ENCODE measurements around the gene MSMB.

The MSMB gene

GRCh38 chr10:46031648-46032532, 14.2 kb downstream of the MSMB start:
- DNase-seq: no peak

- peak; percentile 97 for DNase-seq
These were observed 15.8 kb downstream of the MSMB start, which contains the start of gene NCOA4 for GRCh38 chr10:46030091-46030937. Gene NCOA4 (minus strand): TSS chr10:46030623. CDS start chr10:46016680, 13,943 bp downstream.

DNA sequence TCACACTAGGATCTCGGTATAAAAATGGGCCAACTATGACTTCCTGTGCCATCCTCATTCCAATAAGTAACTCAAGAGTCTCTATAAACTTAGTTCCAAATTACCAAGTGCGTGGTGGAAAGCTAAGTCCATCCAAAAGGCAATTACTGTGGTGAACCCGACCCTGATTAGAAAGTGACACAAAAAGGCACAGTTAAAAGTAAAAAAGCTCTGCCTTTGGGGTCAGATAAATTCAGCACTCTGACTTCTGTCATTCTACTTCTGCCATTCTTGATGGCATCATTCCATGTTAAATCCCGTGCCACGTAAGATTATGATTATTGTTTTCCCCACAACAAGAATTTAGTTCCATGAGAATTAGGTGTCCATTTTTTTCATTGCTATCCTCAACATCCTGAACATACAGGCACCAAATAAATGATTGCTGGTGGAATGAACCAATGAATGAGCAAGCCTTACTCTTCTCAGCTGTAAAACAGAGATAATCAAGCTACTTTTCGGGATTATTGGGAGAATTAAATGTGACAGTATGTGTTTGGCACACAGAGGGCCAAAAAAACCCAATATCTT, 16.5 kb downstream of the MSMB start:
- no peak for DNase-seq

- DNase-seq: peak; percentile 72
These were observed 17.2 kb downstream of the MSMB start for GRCh38 chr10:46028584-46029460.

DNA sequence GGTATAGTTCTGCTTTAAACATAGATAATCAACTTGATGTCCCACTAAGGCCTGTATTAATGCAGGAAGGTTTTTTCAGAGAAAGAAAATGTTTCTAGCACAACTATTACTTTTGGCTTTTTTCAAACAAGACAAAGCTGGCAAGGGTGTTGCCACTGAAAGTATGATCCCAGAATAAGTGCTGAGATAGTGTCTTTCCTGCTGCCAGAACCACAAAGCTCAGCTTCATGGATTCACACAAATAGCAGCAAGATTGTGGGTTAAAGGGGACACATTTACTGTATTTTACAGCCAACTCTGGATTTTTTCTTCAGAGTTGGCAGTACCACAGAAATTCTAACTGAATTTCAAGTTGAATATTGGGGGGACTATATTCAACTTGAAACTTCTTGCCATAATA, 20.0 kb downstream of the MSMB start:
- no peak for DNase-seq

DNA sequence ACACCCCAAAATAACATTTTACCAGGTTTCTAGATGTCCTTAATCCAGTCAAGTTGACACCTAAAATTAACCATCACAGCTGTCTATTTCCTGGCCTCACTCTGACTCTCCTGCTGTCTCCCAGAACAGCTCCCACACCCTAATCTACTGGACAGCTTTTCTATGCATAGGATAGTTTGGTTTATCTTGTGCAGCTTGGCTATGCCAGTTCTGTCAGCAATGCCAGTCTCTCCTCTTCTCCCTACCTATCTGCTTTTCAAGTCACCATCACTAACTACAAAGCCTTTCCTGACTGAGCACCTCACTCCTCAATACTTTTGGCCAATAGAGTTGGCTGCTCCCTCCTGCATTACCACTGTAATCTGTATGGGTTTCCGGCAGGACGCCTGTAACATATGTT, 20.7 kb downstream of the MSMB start:
- no peak for DNase-seq

DNA sequence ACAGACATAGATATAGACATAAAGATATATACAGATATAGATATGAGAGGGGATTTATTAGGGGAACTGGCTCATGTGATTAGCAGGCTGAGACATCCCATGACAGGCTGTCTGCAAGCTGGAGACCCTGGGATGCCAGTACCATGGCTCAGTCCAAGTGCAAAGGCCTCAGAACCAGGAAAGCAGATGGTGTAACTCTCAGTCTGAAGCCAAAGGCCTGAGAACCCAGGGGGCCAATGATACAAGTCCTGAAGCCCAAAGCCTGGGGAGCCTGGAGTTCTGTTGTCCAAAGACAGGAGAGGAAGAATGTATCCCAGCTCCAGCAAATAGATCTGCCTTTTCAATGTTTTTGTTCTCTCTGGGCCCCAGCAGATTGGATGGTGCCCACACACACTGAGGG, 21.1 kb downstream of the MSMB start:
- DNase-seq: no peak

- DNase-seq: peak; percentile 85
These were observed 22.9 kb downstream of the MSMB start for GRCh38 chr10:46022978-46023702.

DNA sequence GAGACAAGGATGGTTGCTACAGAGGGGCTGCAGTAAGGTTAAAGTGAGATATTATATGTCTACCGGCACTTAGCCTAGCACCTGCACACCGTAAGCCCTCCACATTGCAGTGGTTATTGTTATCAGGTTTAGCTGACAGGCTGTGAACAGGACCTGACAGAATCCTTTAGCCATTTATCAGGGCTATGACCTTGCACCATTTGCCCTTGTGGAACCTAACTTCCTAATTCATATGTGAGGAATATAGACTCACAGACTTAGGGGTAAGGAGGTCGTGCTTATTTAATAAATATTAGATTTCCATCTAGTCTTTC, 25.8 kb downstream of the MSMB start:
- DNase-seq: no peak

DNA sequence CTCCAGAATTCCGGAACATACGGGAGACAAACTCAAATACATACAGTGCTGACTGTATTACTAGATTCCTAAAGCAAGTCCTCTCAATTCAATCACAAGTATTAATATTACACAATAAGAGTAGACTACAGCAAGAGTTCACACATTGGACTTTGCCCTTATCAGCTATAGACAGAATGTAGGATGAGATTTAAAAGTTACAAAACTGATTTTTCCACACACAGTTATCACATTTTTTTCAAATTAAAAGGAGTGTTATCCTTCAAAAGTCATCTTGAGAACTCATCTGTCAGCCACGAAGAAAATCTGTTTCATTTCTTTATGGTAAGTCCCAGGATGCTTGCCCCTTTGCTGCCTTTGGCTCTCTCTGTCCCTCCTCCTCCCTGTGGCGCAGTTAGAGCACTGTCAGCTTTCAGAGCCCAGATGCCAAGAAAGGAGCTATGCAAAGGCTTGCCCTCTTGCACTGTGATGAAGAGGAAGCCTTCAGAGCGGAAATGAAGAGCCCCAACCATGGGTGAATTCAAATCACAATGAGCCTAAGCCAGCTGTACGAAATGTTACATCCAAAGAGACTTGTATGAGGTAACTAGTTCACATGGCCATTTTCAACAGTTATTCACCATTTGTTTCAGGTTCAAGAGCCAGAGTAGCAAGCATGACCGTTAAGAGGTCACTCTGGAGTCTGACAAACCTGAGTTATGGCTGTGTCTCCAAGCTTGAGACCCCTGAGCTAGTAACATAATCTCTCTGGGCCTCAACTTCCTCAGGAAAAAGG, 26.3 kb downstream of the MSMB start:
- peak; percentile 14 for DNase-seq

DNA sequence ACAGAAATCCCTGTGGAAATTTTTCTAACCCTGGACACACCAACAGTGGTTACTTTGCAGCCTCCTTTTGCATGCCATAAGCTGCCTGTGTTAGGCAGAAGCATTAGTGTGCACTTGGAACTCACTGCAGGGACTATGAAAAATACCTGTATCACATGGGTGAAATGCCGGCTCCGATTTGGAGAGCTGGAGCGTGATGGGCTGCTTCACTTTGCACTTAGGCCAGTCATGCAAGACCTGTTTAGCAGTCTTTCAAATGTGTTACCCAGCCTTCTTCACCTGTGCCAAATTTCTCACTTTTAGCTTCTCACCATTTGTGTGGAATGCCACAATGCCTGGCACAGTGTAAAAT, 26.9 kb downstream of the MSMB start:
- DNase-seq: no peak

DNA sequence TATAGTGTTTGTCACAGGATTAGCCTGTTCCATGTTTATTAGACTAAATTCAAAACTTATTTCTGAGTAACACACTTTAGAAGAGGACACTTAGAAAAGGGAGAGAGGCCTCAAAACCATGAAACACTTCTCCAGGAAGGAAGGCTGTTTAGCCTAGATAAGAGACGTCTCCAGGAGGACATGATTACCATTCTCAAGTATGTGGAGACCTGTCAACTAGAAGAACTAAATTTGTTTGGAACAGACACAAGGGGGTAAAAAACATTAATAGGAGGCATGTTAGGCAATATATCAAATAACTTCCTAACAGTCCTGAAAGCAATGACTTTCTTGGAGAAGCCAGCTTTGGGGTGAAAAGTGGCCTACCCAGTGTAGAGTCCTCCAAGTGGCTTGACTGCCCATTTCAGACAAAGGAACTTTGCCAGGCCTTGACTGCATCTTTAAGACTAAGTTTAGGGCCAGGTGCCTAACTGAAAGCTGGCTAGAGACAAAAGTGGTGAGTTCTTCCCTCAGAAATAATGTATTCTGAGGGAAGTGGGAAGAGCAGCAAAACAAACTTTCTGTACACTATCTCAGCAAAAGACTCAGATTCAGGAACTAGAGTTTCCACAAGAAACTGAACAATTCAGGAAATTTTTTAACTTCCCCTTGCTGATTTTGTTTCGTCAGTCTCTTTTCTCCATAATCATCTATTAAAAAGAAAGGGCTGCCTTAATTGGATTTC, 27.5 kb downstream of the MSMB start:
- DNase-seq: no peak

- no peak for DNase-seq
These were observed 28.3 kb downstream of the MSMB start for GRCh38 chr10:46017733-46018132.

DNA sequence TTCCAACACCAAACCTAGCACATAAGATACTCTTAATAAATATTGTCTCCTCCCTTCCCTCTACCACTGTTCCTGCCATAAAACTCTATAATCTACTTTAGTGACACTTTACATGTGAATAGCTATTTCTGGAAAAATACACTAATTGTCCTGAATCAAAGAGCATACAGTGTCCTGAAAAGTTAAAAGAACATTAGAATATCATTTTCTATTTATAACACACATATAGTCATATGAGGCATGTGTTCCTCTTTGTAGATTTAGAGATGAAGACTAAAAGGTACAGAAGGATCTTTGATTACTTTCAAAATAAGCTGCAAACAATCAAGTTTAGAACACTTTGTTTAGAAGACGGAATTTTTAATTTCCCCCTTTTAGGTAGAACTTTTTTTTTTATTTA, 29.3 kb downstream of the MSMB start:
- DNase-seq: no peak

DNA sequence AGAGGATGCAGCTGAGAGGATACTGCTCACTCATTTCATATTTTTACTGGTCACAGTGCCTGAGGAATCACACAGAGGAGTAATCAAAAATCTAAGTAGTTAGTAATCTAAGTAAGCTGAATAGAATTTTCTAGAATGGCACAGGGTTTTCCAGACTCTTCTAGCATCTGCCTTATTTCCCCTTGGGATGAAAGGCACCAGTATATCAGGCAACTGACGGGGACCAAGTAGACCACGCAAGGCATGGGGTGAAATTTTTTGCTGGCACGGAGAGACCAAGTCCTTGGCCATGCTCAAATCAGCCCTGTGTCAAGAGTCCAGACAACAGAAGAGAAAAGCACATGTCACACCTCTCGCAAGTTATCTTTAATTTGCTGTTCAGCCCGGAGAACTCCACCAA, 29.9 kb downstream of the MSMB start:
- DNase-seq: no peak

DNA sequence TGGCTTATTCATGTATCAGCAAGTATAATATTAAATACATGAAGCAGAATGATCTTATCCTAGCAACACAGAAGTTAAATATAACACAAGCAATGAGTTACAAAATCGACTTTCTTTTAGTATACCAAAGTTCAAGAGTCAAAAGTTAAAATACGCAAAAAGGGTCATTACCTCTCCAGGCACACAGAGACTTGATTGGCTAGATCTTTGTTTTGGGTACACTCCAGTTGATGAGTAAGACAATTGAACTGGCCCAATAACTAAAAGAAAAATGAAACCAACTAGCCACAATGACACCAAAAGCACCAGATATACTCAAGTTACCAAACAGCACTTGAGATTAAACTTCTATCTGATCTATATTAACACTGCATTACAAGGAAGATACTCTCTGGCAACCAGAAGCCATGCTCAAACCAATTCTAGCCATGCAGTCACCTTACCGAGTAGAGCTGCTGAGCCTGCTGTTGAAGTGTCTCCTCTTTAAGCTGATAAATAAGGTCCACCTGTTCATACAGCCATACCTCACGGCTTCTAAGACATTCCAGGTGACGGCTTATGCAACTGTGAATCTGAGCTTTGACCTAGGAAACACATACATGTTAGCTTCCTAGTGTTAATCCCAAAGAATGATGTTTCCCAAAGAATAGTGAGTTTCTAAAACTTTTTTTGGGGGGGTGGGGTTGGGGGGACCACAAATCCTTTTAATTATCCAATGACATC, 31.2 kb downstream of the MSMB start:
- no peak for DNase-seq

DNA sequence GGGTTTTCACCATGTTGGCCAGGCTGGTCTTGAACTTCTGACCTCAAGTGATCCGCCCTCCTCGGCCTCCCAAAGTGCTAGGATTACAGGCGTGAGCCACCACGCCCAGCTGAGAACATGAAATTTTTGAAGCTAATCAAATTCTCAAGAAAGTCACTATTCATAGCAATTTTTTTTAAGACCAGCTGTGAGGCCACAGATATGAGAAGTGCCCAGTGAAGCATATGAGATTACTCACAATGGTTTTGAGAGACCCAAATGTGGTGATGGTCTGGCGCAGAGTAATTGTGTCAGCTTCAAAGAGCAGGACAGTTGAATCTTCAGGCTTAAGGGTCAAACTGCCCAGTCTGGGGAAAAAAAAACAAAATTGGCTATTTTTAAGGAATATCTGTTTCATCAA, 31.9 kb downstream of the MSMB start:
- no peak for DNase-seq

GRCh38 chr10:46012746-46013145, 33.3 kb downstream of the MSMB start:
- DNase-seq: no peak

- no peak for DNase-seq
These were observed 39.9 kb downstream of the MSMB start for GRCh38 chr10:46006219-46006618.

GRCh38 chr10:46005383-46005782, 40.7 kb downstream of the MSMB start:
- no peak for DNase-seq
